HCT116 (cell line): ENCODE measurements around the gene CAMK2D. TPM values are rescaled to one million over a fixed set of nuclear protein-coding genes. Genes with fewer than 3 reads are reported as not detected.

Source experiments
- ATAC-seq: fragments of 200-7000 bp; cut with Tn5 transposase; 2 replicates; pipeline ENCODE4 v1.9.1; 2020; ENCODE audit warnings: mild to moderate bottlenecking, moderate library complexity
- BruUV-seq: library from RNA; stranded (reverse); fragments of 400-500 nt; replicated peaks from 2 replicates; lab custom pipeline; 2021; lab: Mats Ljungman, UMichigan
- CTCF ChIA-PET: fragments of 300-600 bp; sonication (Branson Sonifier 250); formaldehyde crosslinking; loops from one replicate; lab custom pipeline; 2021; ENCODE audit warnings: antibody characterized with exemption; lab: Charles Lee
- POLR2A ChIA-PET: fragments of 300-600, 350-600 bp; sonication (Branson Sonifier 250); formaldehyde crosslinking; loops from one replicate; lab custom pipeline; 2021; ENCODE audit warnings: antibody characterized with exemption; lab: Charles Lee
- RAD21 ChIA-PET, 2 experiments: fragments of 300-600 bp; sonication (Branson Sonifier 250); formaldehyde crosslinking; loops; one replicate each; lab custom pipeline; 2023; ENCODE audit warnings: low total read pairs in 2 of 2; ENCODE audit not compliant: uncharacterized antibody in 2 of 2, unreplicated experiment in 2 of 2, low non-redundant PET in 1 of 2; lab: Charles Lee
- DNase-seq: peaks from one replicate; pipeline ENCODE4 v3.0.0-alpha.2; 2010; ENCODE audit warnings: low read depth, low spot score
- H2AFZ ChIP-seq: fragments of 200-600 bp; shearing (Covaris generic), sonication (generic); 2 replicates; pipeline ENCODE4 v1.6.1; 2017; ENCODE audit warnings: low read depth, mixed run types, mixed read lengths, antibody characterized with exemption, low read length; ENCODE audit not compliant: poor library complexity, severe bottlenecking
- H3K27ac ChIP-seq: 2 replicates; pipeline ENCODE4 v1.5.1; 2012; ENCODE audit warnings: low read depth, low read length
- H3K27me3 ChIP-seq: fragments of 200-600 bp; sonication (generic); 2 replicates; pipeline ENCODE4 v1.6.1; 2016; ENCODE audit warnings: mixed run types, low read length, mixed read lengths; ENCODE audit not compliant: insufficient read depth
- H3K36me3 ChIP-seq, 2 experiments: fragments of 200-500 bp in 1 of 2; fragments of 200-600 bp in 1 of 2; sonication (Bioruptor generic) in 1 of 2; sonication (generic) in 1 of 2; 2 replicates each; pipeline versions ENCODE4 v1.5.1 to v1.6.1; 2014 to 2016; ENCODE audit warnings: low read length in 2 of 2, inconsistent platforms in 1 of 2, mixed read lengths in 1 of 2, mixed run types in 1 of 2; ENCODE audit not compliant: insufficient read depth in 2 of 2, control insufficient read depth in 1 of 2
- H3K4me1 ChIP-seq, 2 experiments: fragments of 200-600 bp in 1 of 2; sonication (generic) in 1 of 2; 2 replicates each; pipeline versions ENCODE4 v1.5.1 to v1.6.1; 2012 to 2017; ENCODE audit warnings: low read length in 2 of 2, inconsistent platforms in 1 of 2, mild to moderate bottlenecking in 1 of 2, mixed read lengths in 1 of 2, mixed run types in 1 of 2, moderate library complexity in 1 of 2; ENCODE audit not compliant: insufficient read depth in 2 of 2, control insufficient read depth in 1 of 2
- H3K4me2 ChIP-seq: fragments of 200-600 bp; sonication (generic); 2 replicates; pipeline ENCODE4 v1.6.1; 2017; ENCODE audit warnings: mixed run types, low read length, mixed read lengths
- H3K4me3 ChIP-seq, 2 experiments: fragments of 200-600 bp in 1 of 2; sonication (generic) in 1 of 2; replicated peaks in 1 of 2; 2 replicates each; pipeline ENCODE4 v1.5.1; 2011 to 2016; ENCODE audit warnings: low read length in 2 of 2, control low read depth in 1 of 2, low read depth in 1 of 2, mild to moderate bottlenecking in 1 of 2, mixed read lengths in 1 of 2, mixed run types in 1 of 2
- H3K79me2 ChIP-seq: fragments of 200-600 bp; sonication (generic); 2 replicates; pipeline ENCODE4 v1.6.1; 2017; ENCODE audit warnings: mild to moderate bottlenecking, mixed run types, low read length, moderate library complexity, mixed read lengths; ENCODE audit not compliant: insufficient read depth
- H3K9ac ChIP-seq: fragments of 200-600 bp; sonication (generic); 2 replicates; pipeline ENCODE4 v1.6.1; 2016; ENCODE audit warnings: low read length, mixed read lengths
- H3K9me2 ChIP-seq: fragments of 200-600 bp; sonication (generic), shearing (Covaris generic); 2 replicates; pipeline ENCODE4 v1.6.1; 2017; ENCODE audit warnings: mixed run types, mild to moderate bottlenecking, moderate library complexity; ENCODE audit not compliant: insufficient read depth
- H3K9me3 ChIP-seq, 2 experiments: fragments of 200-500 bp in 1 of 2; fragments of 200-600 bp in 1 of 2; sonication (Bioruptor generic) in 1 of 2; sonication (generic) in 1 of 2; 2 replicates each; pipeline ENCODE4 v1.6.1; 2014 to 2017; ENCODE audit warnings: low read length in 2 of 2, mixed read lengths in 2 of 2, inconsistent platforms in 1 of 2, low read depth in 1 of 2, mild to moderate bottlenecking in 1 of 2, mixed run types in 1 of 2, moderate library complexity in 1 of 2; ENCODE audit not compliant: control insufficient read depth in 1 of 2, insufficient read depth in 1 of 2
- H4K20me1 ChIP-seq: fragments of 200-600 bp; sonication (generic), shearing (Covaris generic); 2 replicates; pipeline ENCODE4 v1.6.1; 2017; ENCODE audit warnings: mixed run types, mild to moderate bottlenecking, moderate library complexity; ENCODE audit not compliant: insufficient read depth
- CEBPB ChIP-seq: IDR thresholded peaks from 2 replicates; pipeline ENCODE4 v1.6.1; 2012; ENCODE audit warnings: low read depth
- FOSL1 ChIP-seq: IDR thresholded peaks from 2 replicates; pipeline ENCODE4 v1.6.1; 2012; ENCODE audit warnings: low read depth
- JUND ChIP-seq: IDR thresholded peaks from 2 replicates; pipeline ENCODE4 v1.6.1; 2012
- POLR2AphosphoS5 ChIP-seq: IDR thresholded peaks from 2 replicates; pipeline ENCODE4 v1.6.1; 2011; ENCODE audit warnings: mild to moderate bottlenecking, low read depth, low read length, moderate library complexity
- RAD21 ChIP-seq: IDR thresholded peaks from 2 replicates; pipeline ENCODE4 v1.6.1; 2012; ENCODE audit warnings: low read depth, mild to moderate bottlenecking
- SIN3A ChIP-seq: IDR thresholded peaks from 2 replicates; pipeline ENCODE4 v1.6.1; 2012; ENCODE audit warnings: low read depth
- SP1 ChIP-seq: IDR thresholded peaks from 2 replicates; pipeline ENCODE4 v1.6.1; 2012; ENCODE audit warnings: low read depth
- SRF ChIP-seq: IDR thresholded peaks from 2 replicates; pipeline ENCODE4 v1.6.1; 2012; ENCODE audit warnings: low read depth
- TCF7L2 ChIP-seq: IDR thresholded peaks from 2 replicates; pipeline ENCODE4 v1.7.0; 2011; ENCODE audit warnings: borderline replicate concordance, inconsistent platforms; ENCODE audit not compliant: insufficient read depth, insufficient read length; ENCODE audit errors: extremely low read depth
- YY1 ChIP-seq: IDR thresholded peaks from 2 replicates; pipeline ENCODE4 v1.6.1; 2011; ENCODE audit warnings: low read length, low read depth, moderate library complexity, mild to moderate bottlenecking; ENCODE audit not compliant: insufficient replicate concordance; ENCODE audit errors: extremely low read depth
- ZFX ChIP-seq: fragments of 450-650 bp; IDR thresholded peaks from 2 replicates; pipeline ENCODE4 v1.6.1; 2017
- ZNF274 ChIP-seq: fragments of 200-500 bp; sonication (Bioruptor generic); IDR thresholded peaks from 2 replicates; pipeline ENCODE4 v1.6.1; 2014; ENCODE audit warnings: mild to moderate bottlenecking, low read depth, low read length, inconsistent platforms
- intact Hi-C: fragments of 100-400 bp; cut with micrococcal nuclease; formaldehyde crosslinking; loops from 2 replicates; pipeline ENCODE4 v1.10.0; 2022
- total RNA-seq: library from RNA; stranded (reverse); gene quantifications from one replicate; pipeline ENCODE4 v1.2.1, GENCODE V29; 2021; ENCODE audit not compliant: unreplicated experiment
- TF ChIP-seq, protein P1 (sequence below): IDR thresholded peaks from 2 replicates; pipeline ENCODE4 v1.6.1; 2011; ENCODE audit warnings: mild to moderate bottlenecking, low read length, moderate library complexity; ENCODE audit not compliant: insufficient replicate concordance; ENCODE audit errors: extremely low read depth
- TF ChIP-seq, protein P2 (sequence below), 3 experiments: fragments of 200-600 bp in 1 of 3; sonication (generic) in 1 of 3; IDR thresholded peaks in 2 of 3; conservative IDR thresholded peaks in 1 of 3; 2 replicates each; pipeline ENCODE4 v1.5.1; 2012 to 2017; ENCODE audit warnings: low read depth in 2 of 3, low read length in 2 of 3, antibody characterized with exemption in 1 of 3, borderline replicate concordance in 1 of 3, control low read depth in 1 of 3, mild to moderate bottlenecking in 1 of 3, mixed read lengths in 1 of 3, mixed run types in 1 of 3, moderate library complexity in 1 of 3; ENCODE audit not compliant: insufficient read depth in 1 of 3

Gene CAMK2D
- total RNA-seq, 1 experiment from 2014 or later: 67.0 TPM

DNA sequence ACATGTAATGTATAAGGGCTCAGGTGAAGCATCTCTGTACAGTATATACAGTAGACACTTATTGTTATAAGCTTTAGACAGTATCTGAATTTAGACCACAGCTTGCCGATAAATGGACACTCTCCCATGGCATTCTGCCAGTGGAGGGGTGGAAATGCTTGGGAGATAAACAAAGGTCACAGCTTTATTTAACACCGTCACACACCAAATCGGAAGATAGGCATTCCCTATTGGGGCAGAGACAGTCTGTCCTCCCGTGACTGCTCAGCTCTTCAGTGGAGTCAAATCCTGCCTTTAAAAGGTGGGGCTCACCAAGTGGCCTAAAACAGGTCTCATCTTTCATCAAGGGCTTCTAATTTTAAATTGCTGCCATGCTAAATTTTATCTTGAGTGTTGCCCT lies 178.8 kb downstream of the CAMK2D start (continued):
- TF ChIP-seq POLR2AphosphoS5: no peak
- TF ChIP-seq, all 23 proteins: peak for 0

DNA sequence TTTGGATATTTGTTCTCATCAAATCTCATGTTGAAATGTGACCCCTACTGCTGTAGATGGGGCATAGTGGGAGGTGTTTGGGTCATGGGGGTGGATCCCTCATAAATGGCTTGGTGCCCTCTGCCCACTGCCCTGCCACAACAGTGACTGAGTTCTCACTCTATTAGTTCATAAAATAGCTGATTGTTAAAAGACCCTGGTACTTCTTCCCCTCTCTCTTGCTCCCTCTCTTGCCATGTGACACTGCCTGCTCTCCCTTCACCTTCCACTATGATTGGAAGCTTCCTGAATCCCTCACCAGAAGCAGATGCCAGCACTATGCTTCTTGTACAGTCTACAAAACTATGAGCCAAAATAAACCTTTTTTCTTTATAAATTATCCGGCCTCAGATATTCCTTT lies 182.2 kb downstream of the CAMK2D start:
- no peaks in the 10 kb centered on the region; the same call in 1 of the 2 replicates for H3K79me2 ChIP-seq
- H3K27me3 ChIP-seq: no peaks in the 10 kb centered on the region
- H3K4me3 ChIP-seq: no peak overlapping the region
- no peak for DNase-seq
- H3K9me3 ChIP-seq: no peaks in the 10 kb centered on the region
- BruUV-seq: no TSS peak
- no peaks in the 10 kb centered on the region for H4K20me1 ChIP-seq
- H3K27ac ChIP-seq: no peak overlapping the region
- TF ChIP-seq SIN3A: no peak
- TF ChIP-seq, all 23 proteins: peak for 0
- H3K36me3 ChIP-seq: no peaks in the 10 kb centered on the region
- H3K4me2 ChIP-seq: no peak overlapping the region
- ChIA-PET RAD21 (no interaction called here), CTCF (no interaction called here), POLR2A (no interaction called here)
- no peak for ATAC-seq
- intact Hi-C loops: no loop called here
- H3K9me2 ChIP-seq: no peaks in the 10 kb centered on the region
- no peak overlapping the region for H3K9ac ChIP-seq
- no peak overlapping the region for H2AFZ ChIP-seq
- H3K4me1 ChIP-seq: peaks cover 17 to 26% of the 10 kb centered on the region in 2 experiments

DNA sequence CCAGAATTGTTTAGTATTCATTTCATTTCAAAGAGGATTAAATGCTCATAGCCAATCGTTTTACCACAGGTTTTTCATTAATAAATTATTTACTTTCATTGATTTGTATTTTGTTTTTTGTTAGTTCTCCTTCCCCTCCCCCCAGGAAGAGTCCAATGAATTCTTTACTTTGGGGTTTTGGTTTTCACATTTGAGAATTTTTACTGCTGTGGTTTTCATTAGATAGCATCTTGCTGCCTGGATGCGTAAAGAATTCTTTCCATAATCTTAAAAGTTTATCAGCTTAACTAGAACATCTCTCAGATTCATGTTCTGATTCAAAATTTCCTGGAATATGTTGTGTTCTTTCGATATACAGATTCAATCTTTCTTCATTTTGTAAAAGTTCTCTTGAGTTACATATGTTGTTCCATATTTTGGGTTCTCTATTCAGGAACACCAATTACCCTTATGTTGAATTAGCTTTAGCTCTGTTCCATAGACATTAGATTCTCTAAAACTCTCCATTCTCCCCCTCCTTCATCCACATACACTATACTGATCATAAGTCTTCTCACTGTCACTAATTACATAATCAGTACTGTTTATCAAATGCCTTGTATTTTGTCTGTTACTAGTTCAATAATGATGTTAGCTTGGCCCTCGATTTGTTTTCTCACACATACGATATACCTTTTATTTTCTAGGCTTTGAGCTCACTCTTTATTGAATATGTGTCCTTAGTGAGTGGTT lies 184.4 kb downstream of the CAMK2D start:
- Histone ChIP-seq H3K9me3 (no peaks in the 10 kb centered on the region), H3K9ac (no peak overlapping the region), H3K4me2 (no peak overlapping the region), H3K36me3 (no peaks in the 10 kb centered on the region), H3K27me3 (no peaks in the 10 kb centered on the region), H4K20me1 (no peaks in the 10 kb centered on the region), H3K27ac (no peak overlapping the region), H3K79me2 (no peaks in the 10 kb centered on the region), H3K4me1 (peaks cover 0 to 6% of the 10 kb centered on the region in 2 experiments; a peak in 1 of 4 replicates), H3K9me2 (no peaks in the 10 kb centered on the region), H3K4me3 (no peak overlapping the region), H2AFZ (no peak overlapping the region)
- POLR2A ChIA-PET: no interaction called here
- ATAC-seq: no peak
- RAD21 ChIA-PET: no interaction called here
- no TSS peak for BruUV-seq
- no peak for DNase-seq
- CTCF ChIA-PET: no interaction called here
- intact Hi-C loops: no loop called here
- TF ChIP-seq, protein P1, sequence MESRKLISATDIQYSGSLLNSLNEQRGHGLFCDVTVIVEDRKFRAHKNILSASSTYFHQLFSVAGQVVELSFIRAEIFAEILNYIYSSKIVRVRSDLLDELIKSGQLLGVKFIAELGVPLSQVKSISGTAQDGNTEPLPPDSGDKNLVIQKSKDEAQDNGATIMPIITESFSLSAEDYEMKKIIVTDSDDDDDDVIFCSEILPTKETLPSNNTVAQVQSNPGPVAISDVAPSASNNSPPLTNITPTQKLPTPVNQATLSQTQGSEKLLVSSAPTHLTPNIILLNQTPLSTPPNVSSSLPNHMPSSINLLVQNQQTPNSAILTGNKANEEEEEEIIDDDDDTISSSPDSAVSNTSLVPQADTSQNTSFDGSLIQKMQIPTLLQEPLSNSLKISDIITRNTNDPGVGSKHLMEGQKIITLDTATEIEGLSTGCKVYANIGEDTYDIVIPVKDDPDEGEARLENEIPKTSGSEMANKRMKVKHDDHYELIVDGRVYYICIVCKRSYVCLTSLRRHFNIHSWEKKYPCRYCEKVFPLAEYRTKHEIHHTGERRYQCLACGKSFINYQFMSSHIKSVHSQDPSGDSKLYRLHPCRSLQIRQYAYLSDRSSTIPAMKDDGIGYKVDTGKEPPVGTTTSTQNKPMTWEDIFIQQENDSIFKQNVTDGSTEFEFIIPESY: no peak
- TF ChIP-seq SRF (no peak), ZFX (no peak), SP1 (no peak), ZNF274 (no peak), TCF7L2 (no peak), YY1 (no peak), JUND (no peak), CEBPB (no peak), SIN3A (no peak), FOSL1 (no peak), POLR2AphosphoS5 (no peak), RAD21 (no peak)
- TF ChIP-seq, protein P2, sequence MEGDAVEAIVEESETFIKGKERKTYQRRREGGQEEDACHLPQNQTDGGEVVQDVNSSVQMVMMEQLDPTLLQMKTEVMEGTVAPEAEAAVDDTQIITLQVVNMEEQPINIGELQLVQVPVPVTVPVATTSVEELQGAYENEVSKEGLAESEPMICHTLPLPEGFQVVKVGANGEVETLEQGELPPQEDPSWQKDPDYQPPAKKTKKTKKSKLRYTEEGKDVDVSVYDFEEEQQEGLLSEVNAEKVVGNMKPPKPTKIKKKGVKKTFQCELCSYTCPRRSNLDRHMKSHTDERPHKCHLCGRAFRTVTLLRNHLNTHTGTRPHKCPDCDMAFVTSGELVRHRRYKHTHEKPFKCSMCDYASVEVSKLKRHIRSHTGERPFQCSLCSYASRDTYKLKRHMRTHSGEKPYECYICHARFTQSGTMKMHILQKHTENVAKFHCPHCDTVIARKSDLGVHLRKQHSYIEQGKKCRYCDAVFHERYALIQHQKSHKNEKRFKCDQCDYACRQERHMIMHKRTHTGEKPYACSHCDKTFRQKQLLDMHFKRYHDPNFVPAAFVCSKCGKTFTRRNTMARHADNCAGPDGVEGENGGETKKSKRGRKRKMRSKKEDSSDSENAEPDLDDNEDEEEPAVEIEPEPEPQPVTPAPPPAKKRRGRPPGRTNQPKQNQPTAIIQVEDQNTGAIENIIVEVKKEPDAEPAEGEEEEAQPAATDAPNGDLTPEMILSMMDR (IDR thresholded peaks at IDR 0.05 in 2 of 3, conservative IDR thresholded peaks at IDR 0.05 in 1 of 3; ENCODE audit: borderline replicate concordance in 1 of 3, insufficient read depth in 1 of 3, low read depth in 2 of 3, low read length in 2 of 3): no peak
